Fibroblast of skin of right biceps (primary cell): ENCODE data around the gene TAF11L6.
"Not testable (repeated sequence)": the region's sequence is repeated elsewhere in the genome, so short reads cannot be mapped to it uniquely, and the experiment has no call there.

Experiments
- DNase-seq: peaks from one replicate; pipeline ENCODE4 v3.0.0-alpha.2; 2013

TAF11L6 gene

GRCh38 chr5:17528369-17528768, at the start of gene TAF11L6:
Gene TAF11L6, plus strand, starts transcription at chr5:17528669.
- not testable (repeated sequence) for DNase-seq

DNA sequence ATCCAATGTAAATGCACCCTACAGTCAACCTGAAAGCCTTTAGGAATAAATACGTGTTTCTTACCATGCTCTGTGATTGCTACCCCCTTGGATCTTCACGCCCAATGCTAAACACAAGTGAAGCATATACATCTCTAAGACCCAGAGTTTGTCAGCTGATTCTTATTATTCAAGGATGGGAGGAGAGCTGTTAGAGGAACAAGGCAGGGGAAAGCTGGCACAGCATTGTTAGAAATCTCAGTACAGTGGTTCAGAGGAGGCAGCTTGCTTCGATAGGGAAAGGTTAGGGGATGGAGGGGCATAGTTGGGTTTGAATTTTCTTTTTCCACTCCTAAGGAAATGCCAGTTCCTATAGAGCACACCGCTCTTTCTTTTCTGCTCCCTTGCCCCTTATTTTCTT, 47.1 kb upstream of the TAF11L6 start:
- no peak for DNase-seq

DNA sequence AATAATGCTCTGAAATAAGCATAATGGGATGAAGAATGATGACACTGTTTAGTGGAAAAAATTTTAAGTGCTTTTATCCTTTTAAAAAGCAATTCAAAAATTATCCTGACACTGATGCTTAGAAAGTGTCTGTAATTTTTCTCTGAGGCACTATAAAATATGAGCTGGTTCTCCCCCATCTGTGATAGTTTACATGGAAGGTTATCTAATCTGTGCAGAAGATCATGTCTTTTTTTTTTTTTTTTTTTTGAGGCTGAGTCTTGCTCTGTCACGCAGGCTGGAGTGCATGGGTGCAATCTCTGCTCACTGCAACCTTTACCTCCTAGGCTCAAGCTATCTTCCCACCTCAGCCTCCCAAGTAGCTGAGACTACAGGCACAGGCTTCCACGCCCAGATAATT, 45.7 kb upstream of the TAF11L6 start:
- DNase-seq, result no peak

DNA sequence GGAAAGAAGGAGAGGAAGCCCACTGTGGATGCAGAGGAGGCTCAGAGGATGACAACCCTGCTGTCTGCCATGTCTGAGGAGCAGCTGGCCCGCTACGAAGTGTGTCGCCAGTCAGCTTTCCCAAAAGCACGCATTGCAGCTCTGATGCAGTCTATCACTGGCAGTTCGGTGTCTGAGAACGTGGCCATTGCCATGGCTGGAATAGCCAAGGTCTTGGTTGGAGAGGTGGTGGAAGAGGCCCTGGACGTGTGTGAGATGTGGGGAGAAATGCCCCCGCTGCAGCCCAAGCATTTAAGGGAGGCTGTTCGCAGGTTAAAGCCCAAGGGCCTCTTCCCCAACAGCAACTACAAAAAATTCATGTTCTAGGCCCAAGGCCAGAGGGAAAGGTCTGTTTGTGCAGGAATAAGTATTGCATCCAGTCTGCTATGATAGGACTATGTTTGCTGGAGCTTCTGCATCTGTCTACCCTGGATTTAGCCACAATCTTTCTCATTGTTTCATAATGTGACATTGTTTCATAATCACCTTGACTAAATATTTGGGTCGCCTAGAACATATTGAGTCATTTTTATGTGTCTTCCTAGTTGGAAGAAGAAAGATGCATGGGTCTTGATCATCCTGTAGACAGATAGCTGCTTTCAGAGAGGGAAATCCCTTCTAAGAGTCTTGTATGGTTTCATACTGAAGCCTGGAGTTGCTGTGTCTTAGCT, 41.9 kb upstream of the TAF11L6 start:
- not testable (repeated sequence) for DNase-seq

GRCh38 chr5:17487174-17487512, 41.3 kb upstream of the TAF11L6 start:
- no peak for DNase-seq

- DNase-seq, result not testable (repeated sequence)
Observed at GRCh38 chr5:17491257-17491656, 37.2 kb upstream of the TAF11L6 start.

GRCh38 chr5:17492770-17493169, 35.7 kb upstream of the TAF11L6 start:
- DNase-seq, result no peak

GRCh38 chr5:17497446-17497845, 31.0 kb upstream of the TAF11L6 start:
- DNase-seq, result no peak

- DNase-seq, result not testable (repeated sequence)
Observed at GRCh38 chr5:17497931-17498330, 30.5 kb upstream of the TAF11L6 start, which contains the start of gene TAF11L2. Gene TAF11L2, plus strand, starts transcription at chr5:17498231.

DNA sequence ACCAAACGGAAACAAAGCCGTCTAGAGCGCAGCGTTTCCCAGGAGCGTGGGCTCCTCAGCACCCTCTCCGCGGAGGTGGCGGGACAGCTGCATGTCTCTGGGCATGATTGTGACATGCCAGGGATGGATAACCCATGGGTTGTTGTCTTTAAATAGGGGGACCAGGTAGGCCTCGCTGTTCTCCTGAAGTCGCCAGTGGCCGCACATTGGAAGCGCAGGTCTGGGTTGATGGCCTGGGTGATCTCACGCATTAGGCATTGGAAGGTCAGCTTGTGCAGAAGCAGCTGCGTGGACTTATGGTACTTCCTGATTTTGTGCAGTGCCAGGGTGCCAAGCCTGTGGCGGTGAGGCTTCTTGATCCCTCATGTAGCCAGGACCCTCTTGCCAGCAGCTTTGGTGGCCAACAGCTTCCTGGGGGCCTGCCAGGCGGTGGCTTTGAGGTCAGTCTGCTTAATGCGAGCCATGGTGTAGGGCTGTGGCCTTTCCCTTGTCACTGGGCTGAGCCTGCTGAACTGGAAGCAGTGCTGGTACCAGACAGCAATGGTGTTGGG, 16.6 kb upstream of the TAF11L6 start:
- no peak for DNase-seq

- not testable (repeated sequence) for DNase-seq
Observed at GRCh38 chr5:17517526-17517925, 10.9 kb upstream of the TAF11L6 start.

DNA sequence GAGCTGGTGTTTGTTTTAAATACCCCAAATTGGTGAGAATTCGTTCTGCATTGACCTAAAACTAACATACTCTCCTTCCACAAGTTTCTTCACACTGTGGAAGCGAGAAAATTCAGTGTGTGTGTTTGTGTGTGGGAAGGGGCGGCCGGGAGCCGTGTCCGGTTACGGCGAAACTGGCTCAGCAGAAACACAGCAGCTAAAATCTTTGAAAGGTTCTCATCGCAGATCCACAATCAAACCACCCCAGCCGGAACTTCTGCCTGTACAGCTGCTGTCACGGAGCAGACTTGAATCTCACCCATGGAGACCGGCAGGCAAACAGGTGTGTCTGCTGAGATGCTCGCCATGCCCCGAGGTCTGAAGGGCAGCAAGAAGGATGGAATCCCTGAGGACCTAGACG, 10.4 kb upstream of the TAF11L6 start, which contains the start of gene TAF11L3:
Gene TAF11L3 (plus strand): TSS at position 301 of the 400 bp plus-strand sequence.
- DNase-seq, result not testable (repeated sequence)

- not testable (repeated sequence) for DNase-seq
Observed at GRCh38 chr5:17519508-17519907, 9.0 kb upstream of the TAF11L6 start.

DNA sequence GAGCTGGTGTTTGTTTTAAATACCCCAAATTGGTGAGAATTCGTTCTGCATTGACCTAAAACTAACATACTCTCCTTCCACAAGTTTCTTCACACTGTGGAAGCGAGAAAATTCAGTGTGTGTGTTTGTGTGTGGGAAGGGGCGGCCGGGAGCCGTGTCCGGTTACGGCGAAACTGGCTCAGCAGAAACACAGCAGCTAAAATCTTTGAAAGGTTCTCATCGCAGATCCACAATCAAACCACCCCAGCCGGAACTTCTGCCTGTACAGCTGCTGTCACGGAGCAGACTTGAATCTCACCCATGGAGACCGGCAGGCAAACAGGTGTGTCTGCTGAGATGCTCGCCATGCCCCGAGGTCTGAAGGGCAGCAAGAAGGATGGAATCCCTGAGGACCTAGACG, 7.0 kb upstream of the TAF11L6 start, which contains the start of gene TAF11L4:
Gene TAF11L4 (plus strand): TSS at position 301 of the 400 bp plus-strand sequence.
- DNase-seq, result not testable (repeated sequence)

DNA sequence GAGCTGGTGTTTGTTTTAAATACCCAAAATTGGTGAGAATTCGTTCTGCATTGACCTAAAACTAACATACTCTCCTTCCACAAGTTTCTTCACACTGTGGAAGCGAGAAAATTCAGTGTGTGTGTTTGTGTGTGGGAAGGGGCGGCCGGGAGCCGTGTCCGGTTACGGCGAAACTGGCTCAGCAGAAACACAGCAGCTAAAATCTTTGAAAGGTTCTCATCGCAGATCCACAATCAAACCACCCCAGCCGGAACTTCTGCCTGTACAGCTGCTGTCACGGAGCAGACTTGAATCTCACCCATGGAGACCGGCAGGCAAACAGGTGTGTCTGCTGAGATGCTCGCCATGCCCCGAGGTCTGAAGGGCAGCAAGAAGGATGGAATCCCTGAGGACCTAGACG, 3.5 kb upstream of the TAF11L6 start, which contains the start of gene TAF11L5:
Gene TAF11L5 (plus strand): TSS at position 301 of the 400 bp plus-strand sequence.
- DNase-seq, result not testable (repeated sequence)

- peak; percentile 4 for DNase-seq
Observed at GRCh38 chr5:17526504-17526903, 2.0 kb upstream of the TAF11L6 start.
